ENCODE measurements around the gene UBE2G1.

GRCh38 chr17:4357030-4357628 lies 9.3 kb downstream of the UBE2G1 start:
- no peak for TF ChIP-seq CTCF (IDR thresholded peaks at IDR 0.05; ENCODE audit: low read length)
- TF ChIP-seq EZH2 (optimal IDR thresholded peaks at IDR 0.05; ENCODE audit: low read depth, low read length): no peak
- no peak for TF ChIP-seq EZH2phosphoT487 (IDR thresholded peaks at IDR 0.05; ENCODE audit: low read length)

Data from MM.1S (cell line).